CD4-positive, alpha-beta T cell (primary cell): ENCODE data around the gene EMILIN1. TPM values are rescaled to one million over a fixed set of nuclear protein-coding genes. Genes with fewer than 3 reads are reported as not detected.
"Not testable (repeated sequence)": the region's sequence is repeated elsewhere in the genome, so short reads cannot be mapped to it uniquely, and the experiment has no call there.

Source experiments
- ATAC-seq: fragments of 200-7000 bp; cut with Tn5 transposase; one replicate; pipeline ENCODE4 v1.10.0; 2022; ENCODE audit warnings: mild to moderate bottlenecking; ENCODE audit not compliant: poor library complexity
- CTCF ChIA-PET: fragments of 350-600 bp; sonication (Branson Sonifier 250); formaldehyde crosslinking; loops from one replicate; lab custom pipeline; 2021; ENCODE audit warnings: antibody characterized with exemption, inconsistent platforms; lab: Charles Lee
- POLR2A ChIA-PET: fragments of 350-600 bp; sonication (Branson Sonifier 250); formaldehyde crosslinking; loops from one replicate; lab custom pipeline; 2021; ENCODE audit warnings: antibody characterized with exemption, inconsistent platforms; lab: Charles Lee
- DNase-seq, 14 experiments: peaks; one replicate each; pipeline ENCODE4 v3.0.0-alpha.2; 2013 to 2020; ENCODE audit warnings: mixed read lengths in 2 of 14
- H3K27ac ChIP-seq, 2 donors: one replicate each; pipeline versions ENCODE4 v1.5.1 to v1.7.0; 2013; ENCODE audit warnings: low read length in 2 of 2, low read depth in 1 of 2, mild to moderate bottlenecking in 1 of 2
- H3K27me3 ChIP-seq, 2 experiments: 1 replicate in 1 of 2; 2 replicates in 1 of 2; pipeline versions ENCODE4 v1.6.1 to v1.7.0; 2013; ENCODE audit warnings: low read length in 2 of 2, control low read depth in 1 of 2, mild to moderate bottlenecking in 1 of 2, moderate library complexity in 1 of 2; ENCODE audit not compliant: insufficient read depth in 2 of 2, control insufficient read depth in 1 of 2
- H3K36me3 ChIP-seq: one replicate; pipeline ENCODE4 v1.6.1; 2013; ENCODE audit warnings: low read length, control low read depth; ENCODE audit not compliant: insufficient read depth
- H3K4me1 ChIP-seq: one replicate; pipeline ENCODE4 v1.6.1; 2013; ENCODE audit warnings: low read length, control low read depth; ENCODE audit not compliant: insufficient read depth
- H3K4me3 ChIP-seq: one replicate; pipeline ENCODE4 v1.5.1; 2013; ENCODE audit warnings: mild to moderate bottlenecking, low read length, moderate library complexity
- H3K9me3 ChIP-seq, 2 experiments: 1 replicate in 1 of 2; 2 replicates in 1 of 2; pipeline versions ENCODE4 v1.6.1 to v1.7.0; 2013; ENCODE audit warnings: low read length in 2 of 2, mild to moderate bottlenecking in 2 of 2, control low read depth in 1 of 2, moderate library complexity in 1 of 2; ENCODE audit not compliant: control insufficient read depth in 1 of 2, insufficient read depth in 1 of 2
- H3K27ac Mint-ChIP-seq: one replicate; pipeline ENCODE4 v1.8.0; 2020; ENCODE audit warnings: mixed read lengths
- H3K27me3 Mint-ChIP-seq: one replicate; pipeline ENCODE4 v1.8.0; 2021; ENCODE audit warnings: mixed read lengths
- H3K36me3 Mint-ChIP-seq: one replicate; pipeline ENCODE4 v1.8.0; 2021; ENCODE audit warnings: low read depth, mixed read lengths
- H3K4me1 Mint-ChIP-seq: one replicate; pipeline ENCODE4 v1.8.0; 2021; ENCODE audit warnings: low read depth, mixed read lengths
- H3K4me3 Mint-ChIP-seq: one replicate; pipeline ENCODE4 v1.8.0; 2020; ENCODE audit warnings: mild to moderate bottlenecking, mixed read lengths
- H3K9me3 Mint-ChIP-seq: one replicate; pipeline ENCODE4 v1.8.0; 2020; ENCODE audit warnings: mixed read lengths
- intact Hi-C, 2 experiments: fragments of 100-400 bp; cut with DNase I in 1 of 2; cut with micrococcal nuclease in 1 of 2; formaldehyde crosslinking; loops; one replicate each; pipeline versions ENCODE4 v1.15.1 to v1.9.0; 2023 to 2025; cut with DNase I, micrococcal nuclease
- total RNA-seq, 174 experiments: library from RNA in 2 of 174; stranded (reverse) in 2 of 174; gene quantifications; one replicate each; pipeline ENCODE4 v1.2.3 and lab custom pipeline; 2021 to 2026
- TF ChIP-seq, protein P1 (sequence below): fragments of 200-600 bp; IDR thresholded peaks from one replicate; pipeline ENCODE4 v1.8.0; 2022; ENCODE audit warnings: antibody characterized with exemption, mild to moderate bottlenecking

The EMILIN1 gene
- total RNA-seq, 2 experiments from 2014 or later: 0.14 to 0.25 TPM

DNA sequence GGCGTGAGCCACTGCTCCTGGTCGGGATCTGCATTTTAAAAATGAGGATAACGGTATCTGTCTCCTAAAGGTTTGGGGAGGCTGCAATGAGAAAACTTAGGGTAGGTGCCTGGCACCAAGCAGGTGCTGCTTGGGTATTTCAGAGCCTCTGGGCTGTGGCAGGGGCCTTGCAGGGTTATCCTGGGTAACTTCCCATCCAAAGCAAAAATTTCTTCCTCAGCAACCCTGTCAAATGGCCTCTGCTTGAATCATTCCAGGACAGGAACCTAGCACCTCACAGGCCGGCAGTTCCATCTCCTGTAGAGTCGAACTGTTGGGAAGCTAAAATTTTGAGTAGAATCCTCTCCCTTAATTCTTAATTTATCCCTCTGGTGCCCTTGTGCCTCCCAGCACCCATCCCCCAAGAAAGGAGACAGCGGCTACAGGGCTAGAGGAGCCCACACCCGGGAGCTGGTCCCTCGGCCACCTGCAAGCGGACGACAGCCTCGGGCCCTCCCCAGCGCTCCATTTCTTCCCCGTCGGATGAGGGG is 39.6 kb downstream of the EMILIN1 start:
- TF ChIP-seq, protein P1, sequence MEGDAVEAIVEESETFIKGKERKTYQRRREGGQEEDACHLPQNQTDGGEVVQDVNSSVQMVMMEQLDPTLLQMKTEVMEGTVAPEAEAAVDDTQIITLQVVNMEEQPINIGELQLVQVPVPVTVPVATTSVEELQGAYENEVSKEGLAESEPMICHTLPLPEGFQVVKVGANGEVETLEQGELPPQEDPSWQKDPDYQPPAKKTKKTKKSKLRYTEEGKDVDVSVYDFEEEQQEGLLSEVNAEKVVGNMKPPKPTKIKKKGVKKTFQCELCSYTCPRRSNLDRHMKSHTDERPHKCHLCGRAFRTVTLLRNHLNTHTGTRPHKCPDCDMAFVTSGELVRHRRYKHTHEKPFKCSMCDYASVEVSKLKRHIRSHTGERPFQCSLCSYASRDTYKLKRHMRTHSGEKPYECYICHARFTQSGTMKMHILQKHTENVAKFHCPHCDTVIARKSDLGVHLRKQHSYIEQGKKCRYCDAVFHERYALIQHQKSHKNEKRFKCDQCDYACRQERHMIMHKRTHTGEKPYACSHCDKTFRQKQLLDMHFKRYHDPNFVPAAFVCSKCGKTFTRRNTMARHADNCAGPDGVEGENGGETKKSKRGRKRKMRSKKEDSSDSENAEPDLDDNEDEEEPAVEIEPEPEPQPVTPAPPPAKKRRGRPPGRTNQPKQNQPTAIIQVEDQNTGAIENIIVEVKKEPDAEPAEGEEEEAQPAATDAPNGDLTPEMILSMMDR: no peak
- ATAC-seq (no peak), DNase-seq (no peak)
- Mint-ChIP-seq H3K36me3 (no peaks in the 10 kb centered on the region), H3K4me3 (peak overlapping the region; percentile 7), H3K4me1 (peaks cover 13% of the 10 kb centered on the region), H3K9me3 (no peaks in the 10 kb centered on the region), H3K27ac (no peak overlapping the region), H3K27me3 (peaks cover 33% of the 10 kb centered on the region)
- H3K4me3 ChIP-seq: no peak overlapping the region
- ChIA-PET CTCF (no interaction called here), POLR2A (interaction anchor here (0.8 kb wide), 1 partner anchor 47 kb away, joined by 3 read pairs; the partner anchor contains the start of gene OST4)
- intact Hi-C loops: no loop called here
- H3K9me3 ChIP-seq: peaks cover 0 to 4% of the 10 kb centered on the region in 2 experiments
- no peaks in the 10 kb centered on the region for H3K36me3 ChIP-seq
- H3K27me3 ChIP-seq: peaks cover 13 to 14% of the 10 kb centered on the region in 2 experiments
- no peak overlapping the region for H3K27ac ChIP-seq
- H3K4me1 ChIP-seq: peaks cover 16% of the 10 kb centered on the region

DNA sequence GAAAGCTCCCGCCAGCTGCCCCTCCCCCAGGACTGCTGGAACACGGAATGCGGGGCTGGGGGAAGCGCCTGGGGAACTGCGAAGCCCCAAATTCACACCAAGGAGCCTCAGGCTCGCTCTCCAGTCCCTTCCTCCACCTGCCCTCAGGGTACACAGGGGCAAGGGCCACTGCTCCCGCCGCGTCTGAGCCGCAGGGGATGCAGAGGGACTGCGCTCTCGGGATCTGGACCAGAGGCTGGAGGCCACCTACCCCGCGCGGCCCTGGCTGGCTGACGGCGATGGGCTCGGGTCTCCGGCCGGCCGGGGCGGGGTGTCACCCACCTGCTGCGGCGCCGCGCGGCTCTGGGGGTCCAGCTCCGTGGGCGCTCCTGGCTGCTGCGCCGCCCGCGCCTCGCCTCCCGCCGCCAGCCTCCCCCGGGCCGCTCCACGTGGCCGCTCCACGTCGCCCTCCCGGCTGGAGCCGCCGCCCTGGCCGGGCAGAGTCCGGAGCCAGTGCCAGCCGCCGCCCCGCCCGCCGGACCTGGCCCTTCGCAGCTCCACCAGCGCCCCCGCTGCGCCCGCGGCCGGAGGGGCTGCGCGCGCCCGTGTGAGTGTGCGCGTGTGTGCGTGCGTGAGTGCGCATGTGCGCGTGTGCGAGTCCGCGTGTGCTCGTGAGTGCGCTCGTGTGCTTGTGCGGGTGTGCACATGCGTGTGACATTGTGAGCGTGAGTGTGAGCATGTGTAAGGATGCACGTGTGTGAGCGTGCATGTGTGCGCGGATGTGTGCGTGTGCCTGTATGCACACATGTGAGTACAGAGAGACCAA is 40.3 kb downstream of the EMILIN1 start, which contains the start of gene CGREF1:
CGREF1 (minus strand) TSS at position 604 of the 805 bp plus-strand sequence. CDS start 14,762 bp downstream, outside the sequence.
- Histone ChIP-seq H3K27ac (no peak within 1 kb of the TSS), H3K4me1 (peaks cover 21% of the 10 kb centered on the region), H3K27me3 (peaks cover 13 to 14% of the 10 kb centered on the region in 2 experiments), H3K9me3 (peaks cover 0 to 4% of the 10 kb centered on the region in 2 experiments), H3K4me3 (peak within 1 kb of the TSS; percentile 24), H3K36me3 (no peaks in the 10 kb centered on the region)
- DNase-seq (peak in 2 of 14 experiments; percentile 25 to 43), ATAC-seq (no peak)
- intact Hi-C loops: no loop called here
- no peak within 1 kb of the TSS for H3K27ac Mint-ChIP-seq
- POLR2A ChIA-PET: interaction anchor here (0.8 kb wide), 1 partner anchor 47 kb away, joined by 3 read pairs; the partner anchor contains the start of gene OST4
- H3K36me3 Mint-ChIP-seq: no peaks in the 10 kb centered on the region
- H3K4me3 Mint-ChIP-seq: peak within 1 kb of the TSS; percentile 81
- TF ChIP-seq, protein P1: no peak
- peaks cover 33% of the 10 kb centered on the region for H3K27me3 Mint-ChIP-seq
- no peaks in the 10 kb centered on the region for H3K9me3 Mint-ChIP-seq
- CTCF ChIA-PET: no interaction called here
- peaks cover 18% of the 10 kb centered on the region for H3K4me1 Mint-ChIP-seq

DNA sequence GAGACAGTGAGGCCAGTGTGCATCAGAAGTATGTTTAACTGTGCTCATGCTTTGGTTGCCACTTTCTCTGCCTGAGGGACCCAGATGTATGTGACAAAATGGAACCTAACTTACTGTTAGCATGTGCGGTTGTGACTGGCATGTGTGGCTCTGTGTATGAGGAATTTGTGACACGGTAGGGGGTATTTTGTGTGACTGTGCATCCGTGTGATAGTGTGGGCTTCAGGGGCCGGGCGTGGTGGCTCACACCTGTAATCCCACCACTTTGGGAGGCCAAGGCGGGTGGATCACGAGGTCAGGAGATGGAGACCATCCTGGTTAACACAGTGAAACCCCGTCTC is 40.9 kb downstream of the EMILIN1 start:
- POLR2A ChIA-PET, H3K9me3 Mint-ChIP-seq: not testable (repeated sequence)

More for the DNA sequence above, 40.9 kb downstream of the EMILIN1 start:
- H3K36me3 ChIP-seq, H3K9me3 ChIP-seq, intact Hi-C loops, ATAC-seq, DNase-seq, CTCF ChIA-PET, H3K36me3 Mint-ChIP-seq, H3K27ac Mint-ChIP-seq, H3K27ac ChIP-seq: not testable (repeated sequence)
- Mint-ChIP-seq H3K27me3 (peaks cover 33% of the 10 kb centered on the region), H3K4me3 (peak overlapping the region; percentile 81), H3K4me1 (peaks cover 18% of the 10 kb centered on the region)
- Histone ChIP-seq H3K4me1 (peaks cover 26% of the 10 kb centered on the region), H3K4me3 (peak overlapping the region; percentile 24), H3K27me3 (peaks cover 13 to 14% of the 10 kb centered on the region in 2 experiments)
